ENCODE data around the gene HNF4A. TPM values are rescaled to one million over a fixed set of nuclear protein-coding genes. Genes with fewer than 3 reads are reported as not detected.

Gene HNF4A
- total and polyA plus RNA-seq, 2 of the 13 experiments (the other 11 are each of a cell fraction or from before 2014, with no cell fraction given): 80.9 to 169 TPM

GRCh38 chr20:44403194-44404112 is 48.0 kb downstream of the HNF4A start (continued):
- TF ChIP-seq NCOR1 (IDR thresholded peaks at IDR 0.05; ENCODE audit: borderline replicate concordance, low read length) (no peak), CEBPB (IDR thresholded peaks at IDR 0.05; ENCODE audit: borderline replicate concordance, low read depth, low read length) (no peak), KLF6 (CRISPR knock-in tag; IDR thresholded peaks at IDR 0.05) (no peak), LBX2 (CRISPR knock-in tag; IDR thresholded peaks at IDR 0.05; ENCODE audit: borderline replicate concordance) (peak; percentile 79; the same call in 1 of the 2 replicates), GATA4 (IDR thresholded peaks at IDR 0.05; ENCODE audit: borderline replicate concordance, low read depth) (no peak), CENPT (CRISPR knock-in tag; IDR thresholded peaks at IDR 0.05; ENCODE audit: low read depth) (no peak), ZNF543 (CRISPR knock-in tag; IDR thresholded peaks at IDR 0.05) (no peak), ZFP37 (CRISPR knock-in tag; IDR thresholded peaks at IDR 0.05; ENCODE audit: borderline replicate concordance) (no peak), ZNF777 (CRISPR knock-in tag; IDR thresholded peaks at IDR 0.05) (no peak; the same call in 1 of the 2 replicates), NFYB (CRISPR knock-in tag; IDR thresholded peaks at IDR 0.05) (no peak), KIAA2018 (CRISPR knock-in tag; IDR thresholded peaks at IDR 0.05; ENCODE audit: borderline replicate concordance) (no peak), NRL (CRISPR knock-in tag; IDR thresholded peaks at IDR 0.05; ENCODE audit: borderline replicate concordance) (peak; percentile 53; the same call in 1 of the 2 replicates), ATF3 (CRISPR knock-in tag; IDR thresholded peaks at IDR 0.05) (no peak), ZNF550 (CRISPR knock-in tag; IDR thresholded peaks at IDR 0.05; ENCODE audit: borderline replicate concordance) (no peak; the same call in 1 of the 2 replicates), SMYD3 (CRISPR knock-in tag; IDR thresholded peaks at IDR 0.05) (no peak; the same call in 1 of the 2 replicates), ZNF558 (CRISPR knock-in tag; IDR thresholded peaks at IDR 0.05; ENCODE audit: borderline replicate concordance) (0 out of 2 replicates have a peak, but pooled peaks have one; percentile 16), KLF12 (CRISPR knock-in tag; IDR thresholded peaks at IDR 0.05; ENCODE audit: borderline replicate concordance) (peak; percentile 32; the same call in 1 of the 2 replicates), ZGPAT (CRISPR knock-in tag; IDR thresholded peaks at IDR 0.05) (0 out of 2 replicates have a peak, but pooled peaks have one; percentile 36)
